Gastroesophageal sphincter (tissue), 3 donors: ENCODE data around the gene F2.

ENCODE experiments used
- POLR2A ChIP-seq, 2 donors: fragments of 450-650 bp; IDR thresholded peaks; one replicate each; pipeline ENCODE4 v1.6.1; 2017; ENCODE audit warnings: antibody characterized with exemption in 2 of 2, mild to moderate bottlenecking in 2 of 2, moderate library complexity in 1 of 2
- POLR2AphosphoS5 ChIP-seq: sonication (generic); formaldehyde crosslinking; IDR thresholded peaks from one replicate; pipeline ENCODE4 v1.6.1; 2017; ENCODE audit warnings: antibody characterized with exemption
- TF ChIP-seq, protein P1 (sequence below), 4 experiments: fragments of 200-600 bp in 2 of 4; fragments of 450-650 bp in 2 of 4; sonication (generic) in 1 of 4; IDR thresholded peaks; one replicate each; pipeline ENCODE4 v1.5.1; 2017 to 2019; ENCODE audit warnings: antibody characterized with exemption in 4 of 4, mild to moderate bottlenecking in 2 of 4, moderate library complexity in 2 of 4

DNA sequence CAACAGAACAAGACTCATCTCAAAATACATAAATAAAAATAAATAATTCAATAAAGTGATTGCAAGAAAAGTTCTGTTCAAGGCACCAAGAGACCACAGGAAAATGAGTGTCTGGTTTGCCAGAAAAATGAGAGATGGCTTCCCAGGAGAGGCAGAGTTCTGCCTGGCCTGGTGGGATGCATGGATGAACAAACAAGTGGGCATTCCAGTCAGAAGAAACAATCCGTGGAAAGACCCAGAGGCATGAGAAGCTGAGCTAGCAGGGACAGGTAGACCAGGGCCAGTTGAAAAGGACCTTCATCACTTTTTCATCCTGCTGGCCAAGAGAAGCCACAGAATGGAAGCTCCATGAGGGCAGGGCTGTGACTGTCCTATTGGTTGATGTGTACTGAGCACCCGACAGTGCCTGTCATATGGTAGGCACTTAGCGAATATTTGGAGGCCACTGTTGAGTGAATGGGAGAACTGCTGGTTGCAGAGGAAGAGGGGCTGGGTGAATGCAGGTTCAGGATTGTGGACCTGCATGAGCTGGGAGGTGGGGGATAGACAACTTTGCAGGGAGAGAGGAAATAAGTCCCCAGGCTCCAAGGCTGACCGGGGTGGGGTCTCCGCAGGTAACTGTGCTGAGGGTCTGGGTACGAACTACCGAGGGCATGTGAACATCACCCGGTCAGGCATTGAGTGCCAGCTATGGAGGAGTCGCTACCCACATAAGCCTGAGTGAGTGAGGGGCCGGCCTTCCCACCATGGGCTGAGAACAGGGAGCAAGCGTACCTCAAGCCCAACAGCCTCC is 3.7 kb downstream of the F2 start:
- TF ChIP-seq POLR2A (IDR thresholded peaks at IDR 0.05) (no peak), POLR2AphosphoS5 (no peak)
- TF ChIP-seq, protein P1, sequence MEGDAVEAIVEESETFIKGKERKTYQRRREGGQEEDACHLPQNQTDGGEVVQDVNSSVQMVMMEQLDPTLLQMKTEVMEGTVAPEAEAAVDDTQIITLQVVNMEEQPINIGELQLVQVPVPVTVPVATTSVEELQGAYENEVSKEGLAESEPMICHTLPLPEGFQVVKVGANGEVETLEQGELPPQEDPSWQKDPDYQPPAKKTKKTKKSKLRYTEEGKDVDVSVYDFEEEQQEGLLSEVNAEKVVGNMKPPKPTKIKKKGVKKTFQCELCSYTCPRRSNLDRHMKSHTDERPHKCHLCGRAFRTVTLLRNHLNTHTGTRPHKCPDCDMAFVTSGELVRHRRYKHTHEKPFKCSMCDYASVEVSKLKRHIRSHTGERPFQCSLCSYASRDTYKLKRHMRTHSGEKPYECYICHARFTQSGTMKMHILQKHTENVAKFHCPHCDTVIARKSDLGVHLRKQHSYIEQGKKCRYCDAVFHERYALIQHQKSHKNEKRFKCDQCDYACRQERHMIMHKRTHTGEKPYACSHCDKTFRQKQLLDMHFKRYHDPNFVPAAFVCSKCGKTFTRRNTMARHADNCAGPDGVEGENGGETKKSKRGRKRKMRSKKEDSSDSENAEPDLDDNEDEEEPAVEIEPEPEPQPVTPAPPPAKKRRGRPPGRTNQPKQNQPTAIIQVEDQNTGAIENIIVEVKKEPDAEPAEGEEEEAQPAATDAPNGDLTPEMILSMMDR (IDR thresholded peaks at IDR 0.05): no peak
